ENCODE measurements around the gene IL1RAPL2. TPM values are rescaled to one million over a fixed set of nuclear protein-coding genes. Genes with fewer than 3 reads are reported as not detected.

Gene IL1RAPL2
- total and polyA plus RNA-seq, 2 of the 8 experiments (the other 6 are each of a cell fraction or from before 2014, with no cell fraction given): 0.20 to 1.3 TPM

- Histone ChIP-seq H4K8ac (ENCODE audit: extremely low read depth, insufficient read depth, low read length) (no peak overlapping the region), H2AFZ (ENCODE audit: low read length) (no peak overlapping the region), H2BK20ac (ENCODE audit: low read length) (no peak overlapping the region), H3K23me2 (ENCODE audit: low read depth, low read length) (no peaks in the 10 kb centered on the region), H2BK120ac (replicated peaks; ENCODE audit: low read depth, low read length) (no peak overlapping the region), H2BK15ac (ENCODE audit: low read length) (no peak overlapping the region), H3K23ac (ENCODE audit: insufficient read length) (no peak overlapping the region), H3K4me1 (replicated peaks in 1 of 4; ENCODE audit: control insufficient read depth in 3 of 4, insufficient read depth in 4 of 4, low read length in 3 of 4) (no peaks in the 10 kb centered on the region), H2AK5ac (ENCODE audit: low read depth, low read length) (no peak overlapping the region), H3K79me1 (ENCODE audit: low read depth, low read length) (no peaks in the 10 kb centered on the region), H2BK5ac (ENCODE audit: low read depth, low read length) (no peak overlapping the region), H3K9me3 (ENCODE audit: insufficient read depth in 2 of 2, low read depth in 1 of 2, low read length in 1 of 2) (no peaks in the 10 kb centered on the region), H3K4me2 (ENCODE audit: insufficient read depth in 1 of 2, low read depth in 2 of 2, low read length in 2 of 2) (no peak overlapping the region), H4K5ac (ENCODE audit: insufficient read length, low read depth, low read length) (no peak overlapping the region), H2BK12ac (ENCODE audit: low read depth, low read length) (no peak overlapping the region), H3K4ac (replicated peaks; ENCODE audit: insufficient read length, low read depth, low read length) (no peak overlapping the region), H3K27me3 (replicated peaks in 1 of 4; ENCODE audit: control insufficient read depth in 3 of 4, extremely low read depth in 1 of 4, insufficient read depth in 3 of 4, low read length in 3 of 4) (no peaks in the 10 kb centered on the region), H3K4me3 (ENCODE audit: extremely low read depth in 1 of 4, insufficient read depth in 2 of 4, low read depth in 3 of 4, low read length in 4 of 4) (no peak overlapping the region), H4K20me1 (replicated peaks in 1 of 2; ENCODE audit: control insufficient read depth in 1 of 2, insufficient read depth in 2 of 2, low read length in 2 of 2) (no peaks in the 10 kb centered on the region), H4K91ac (replicated peaks; ENCODE audit: insufficient read length, low read length) (no peak overlapping the region), H3K36me3 (ENCODE audit: control insufficient read depth in 2 of 4, insufficient read depth in 4 of 4, low read length in 3 of 4) (no peaks in the 10 kb centered on the region), H3K27ac (ENCODE audit: low read depth, low read length) (no peak overlapping the region), H3K79me2 (ENCODE audit: control insufficient read depth in 1 of 2, insufficient read depth in 2 of 2, low read length in 2 of 2) (no peaks in the 10 kb centered on the region), H3K9ac (replicated peaks in 1 of 4; ENCODE audit: extremely low read depth in 1 of 4, low read depth in 3 of 4, low read length in 3 of 4) (no peak overlapping the region), H3K56ac (replicated peaks; ENCODE audit: insufficient read length, low read depth, low read length) (no peak overlapping the region), H3K14ac (ENCODE audit: insufficient read length) (no peak overlapping the region), H3K18ac (ENCODE audit: extremely low read depth, low read length) (no peak overlapping the region)
- CTCF ChIA-PET (ENCODE audit: partially characterized antibody): interaction anchor here (1.0 kb wide), 1 partner anchor 11 kb away, joined by 3 read pairs; no protein-coding TSS in a partner anchor
- WGBS, 2 experiments (ENCODE audit: extremely low coverage in 1 of 2, insufficient coverage in 1 of 2, insufficient read length in 1 of 2, insufficient replicate concordance in 2 of 2, low coverage in 1 of 2, low lambda C conversion rate in 2 of 2, missing lambda C conversion rate in 1 of 2): 83% methylated on average over 2 of the region's 2 CpGs; no CpG with 5 or more reads in 1 of the 2 experiments
- FAIRE-seq (no peak), DNase-seq (ENCODE audit: low read depth in 1 of 2, low spot score in 2 of 2) (no peak)
- POLR2A ChIA-PET (ENCODE audit: partially characterized antibody): no interaction called here
- TF ChIP-seq CTCF (IDR thresholded peaks at IDR 0.05; ENCODE audit: control extremely low read depth in 1 of 3, insufficient read depth in 1 of 3, low read depth in 1 of 3, low read length in 3 of 3): no peak
- no peak for TF ChIP-seq GABPA (IDR thresholded peaks at IDR 0.05; ENCODE audit: borderline replicate concordance, insufficient read depth, low read length)
- TF ChIP-seq BRCA1 (IDR thresholded peaks at IDR 0.05; ENCODE audit: low read depth, low read length): no peak
- no peak for TF ChIP-seq TBP (IDR thresholded peaks at IDR 0.05; ENCODE audit: low read depth, low read length)
- TF ChIP-seq CHD1 (IDR thresholded peaks at IDR 0.05; ENCODE audit: low read depth, low read length): no peak
- TF ChIP-seq RFX5 (IDR thresholded peaks at IDR 0.05; ENCODE audit: borderline replicate concordance, low read depth, low read length): no peak
- no peak for TF ChIP-seq POU5F1 (IDR thresholded peaks at IDR 0.05; ENCODE audit: low read depth, low read length)
- TF ChIP-seq MAX (IDR thresholded peaks at IDR 0.05): no peak
- no peak for TF ChIP-seq RXRA (IDR thresholded peaks at IDR 0.05; ENCODE audit: insufficient read depth, low read depth, low read length)
- TF ChIP-seq GTF2F1 (IDR thresholded peaks at IDR 0.05; ENCODE audit: borderline replicate concordance, low read depth, low read length): no peak
- TF ChIP-seq HDAC6 (IDR thresholded peaks at IDR 0.05; ENCODE audit: low read depth, low read length): no peak
- TF ChIP-seq POLR2AphosphoS5 (IDR thresholded peaks at IDR 0.05; ENCODE audit: low read depth, low read length): no peak
These were observed 602.6 kb downstream of the IL1RAPL2 start for GRCh38 chrX:105168577-105168976.

Measured in H1 (cell line).